Large intestine (tissue), 12 donors: ENCODE measurements around the gene LYSMD2. TPM values are rescaled to one million over a fixed set of nuclear protein-coding genes. Genes with fewer than 3 reads are reported as not detected.
A peak's percentile ranks its signal among the peaks of the same experiment; 100 is the strongest.
"Not testable (repeated sequence)": the region's sequence is repeated elsewhere in the genome, so short reads cannot be mapped to it uniquely, and the experiment has no call there.

Experiments
- DNase-seq, 2 donors: peaks; one replicate each; pipeline versions ENCODE4 v3.0.0 to v3.0.0-alpha.2; 2013
- H3K27ac ChIP-seq: one replicate; pipeline ENCODE4 v1.5.1; 2013; ENCODE audit warnings: low read length
- H3K27me3 ChIP-seq: 2 replicates; pipeline ENCODE4 v1.6.1; 2013; ENCODE audit warnings: low read length; ENCODE audit not compliant: control insufficient read depth, insufficient read depth
- H3K36me3 ChIP-seq: 2 replicates; pipeline ENCODE4 v1.6.1; 2013; ENCODE audit warnings: low read length; ENCODE audit not compliant: control insufficient read depth, insufficient read depth
- H3K4me1 ChIP-seq: one replicate; pipeline ENCODE4 v1.6.1; 2013; ENCODE audit warnings: low read length; ENCODE audit not compliant: control insufficient read depth, insufficient read depth
- H3K4me3 ChIP-seq: one replicate; pipeline ENCODE4 v1.5.1; 2013; ENCODE audit warnings: low read length
- H3K9me3 ChIP-seq: one replicate; pipeline ENCODE4 v1.6.1; 2013; ENCODE audit warnings: mild to moderate bottlenecking, low read depth, low read length, moderate library complexity; ENCODE audit not compliant: control insufficient read depth
- WGBS: methylation state at CpG from one replicate; pipeline ENCODE4 v1.1.5; 2013; ENCODE audit warnings: low lambda C conversion rate; ENCODE audit not compliant: insufficient coverage; 5-methylcytosine and 5-hydroxymethylcytosine counted together
- long read RNA-seq, 11 donors: transcript quantifications; one replicate each; lab custom pipeline, GENCODE V29; 2026
- polyA plus RNA-seq: library from polyadenylated mRNA; unstranded; fragments of 120-200 nt; gene quantifications from one replicate; pipeline ENCODE4 v1.2.1, GENCODE V29; 2013

Gene LYSMD2, protein sequence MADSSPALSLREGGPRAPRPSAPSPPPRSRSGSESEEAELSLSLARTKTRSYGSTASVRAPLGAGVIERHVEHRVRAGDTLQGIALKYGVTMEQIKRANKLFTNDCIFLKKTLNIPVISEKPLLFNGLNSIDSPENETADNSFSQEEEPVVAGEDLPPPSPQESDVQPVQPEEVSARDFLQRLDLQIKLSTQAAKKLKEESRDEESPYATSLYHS
- polyA plus RNA-seq = 14.0 TPM
- long read RNA-seq, donor 1, partial matches to known transcripts = 0 of 4 reads
- long read RNA-seq, donor 1, other reads (novel, unspliced or antisense) = 0 of 4 reads
- long read RNA-seq, donor 2, transcript LYSMD2-201 (3 exons, 1,759 nt) = major isoform, 10 of 10 reads
- long read RNA-seq, donor 2, partial matches to known transcripts = 0 of 10 reads
- long read RNA-seq, donor 2, other reads (novel, unspliced or antisense) = 0 of 10 reads
- long read RNA-seq, donor 3 = 0 reads
- long read RNA-seq, donor 4 = 0 reads
- long read RNA-seq, donor 5, transcript LYSMD2-201 (3 exons, 1,759 nt) = major isoform, 6 of 6 reads
- long read RNA-seq, donor 5, partial matches to known transcripts = 0 of 6 reads
- long read RNA-seq, donor 5, other reads (novel, unspliced or antisense) = 0 of 6 reads
- long read RNA-seq, donor 6, transcript LYSMD2-201 (3 exons, 1,759 nt) = major isoform, 8 of 14 reads
- long read RNA-seq, donor 6, partial matches to known transcripts = 6 of 14 reads
- long read RNA-seq, donor 6, other reads (novel, unspliced or antisense) = 0 of 14 reads
- long read RNA-seq, donor 7, transcript LYSMD2-201 (3 exons, 1,759 nt) = major isoform, 5 of 5 reads
- long read RNA-seq, donor 7, partial matches to known transcripts = 0 of 5 reads
- long read RNA-seq, donor 7, other reads (novel, unspliced or antisense) = 0 of 5 reads
- long read RNA-seq, donor 8, transcript LYSMD2-201 (3 exons, 1,759 nt) = major isoform, 12 of 17 reads
- long read RNA-seq, donor 8, partial matches to known transcripts = 5 of 17 reads
- long read RNA-seq, donor 8, other reads (novel, unspliced or antisense) = 0 of 17 reads
- long read RNA-seq, donor 9, transcript LYSMD2-201 (3 exons, 1,759 nt) = major isoform, 9 of 9 reads
- long read RNA-seq, donor 9, partial matches to known transcripts = 0 of 9 reads
- long read RNA-seq, donor 9, other reads (novel, unspliced or antisense) = 0 of 9 reads
- long read RNA-seq, donor 10, transcript LYSMD2-201 (3 exons, 1,759 nt) = major isoform, 9 of 9 reads
- long read RNA-seq, donor 10, partial matches to known transcripts = 0 of 9 reads
- long read RNA-seq, donor 10, other reads (novel, unspliced or antisense) = 0 of 9 reads
- long read RNA-seq, donor 11, transcript LYSMD2-201 (3 exons, 1,759 nt) = major isoform, 10 of 10 reads
- long read RNA-seq, donor 11, partial matches to known transcripts = 0 of 10 reads
- long read RNA-seq, donor 11, other reads (novel, unspliced or antisense) = 0 of 10 reads

- peak; percentile 49 to 79 for DNase-seq
- no CpG with 5 or more reads among the region's 67 CpGs for WGBS
- Histone ChIP-seq H3K4me1 (peaks cover 7% of the 10 kb centered on the region), H3K36me3 (no peaks in the 10 kb centered on the region), H3K27ac (peak within 1 kb of the TSS; percentile 60), H3K27me3 (no peaks in the 10 kb centered on the region), H3K9me3 (no peaks in the 10 kb centered on the region), H3K4me3 (peak within 1 kb of the TSS; percentile 75)
Observed at GRCh38 chr15:51737522-51738305, at the start of gene LYSMD2. TSS of gene LYSMD2 (minus strand) at chr15:51737655. CDS start at chr15:51737622, 33 bp downstream.

GRCh38 chr15:51787130-51787529 lies 49.7 kb upstream of the LYSMD2 start:
- no CpG with 5 or more reads among the region's 11 CpGs for WGBS
- DNase-seq, H3K9me3 ChIP-seq, H3K4me1 ChIP-seq, H3K27me3 ChIP-seq, H3K36me3 ChIP-seq, H3K27ac ChIP-seq, H3K4me3 ChIP-seq: not testable (repeated sequence)

GRCh38 chr15:51783967-51784366 lies 46.5 kb upstream of the LYSMD2 start:
- H3K27ac ChIP-seq = no peak overlapping the region
- WGBS = no CpG with 5 or more reads among the region's 3 CpGs
- no peak overlapping the region for H3K4me3 ChIP-seq
- no peak for DNase-seq
- H3K27me3 ChIP-seq = no peaks in the 10 kb centered on the region
- H3K4me1 ChIP-seq = no peaks in the 10 kb centered on the region
- no peaks in the 10 kb centered on the region for H3K9me3 ChIP-seq
- H3K36me3 ChIP-seq = peaks cover 4% of the 10 kb centered on the region

DNA sequence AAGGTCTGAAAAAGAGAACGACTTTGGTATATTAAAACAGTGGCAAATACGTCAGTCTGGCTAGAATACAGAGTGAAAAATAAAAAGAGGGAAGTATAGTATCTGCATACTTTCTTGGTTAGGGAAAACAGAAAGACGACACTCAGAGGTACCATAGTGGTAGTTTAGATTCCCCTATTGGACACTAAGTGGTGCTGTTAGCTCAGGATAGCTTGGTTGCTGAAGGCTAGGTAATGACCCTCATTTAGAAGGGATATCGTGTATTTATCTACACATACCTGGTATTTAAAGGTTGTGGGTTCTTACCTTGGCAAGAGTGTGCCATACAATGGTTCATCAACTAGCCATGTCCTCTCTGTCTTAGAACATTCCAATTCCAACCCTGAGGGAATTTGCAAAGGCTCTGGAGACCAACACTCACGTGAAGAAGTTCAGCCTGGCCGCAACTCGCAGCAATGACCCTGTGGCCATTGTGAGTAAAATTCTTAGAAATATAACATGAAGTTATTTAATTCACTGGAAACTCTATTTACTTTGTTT lies 45.0 kb upstream of the LYSMD2 start:
- H3K9me3 ChIP-seq = no peaks in the 10 kb centered on the region
- no peaks in the 10 kb centered on the region for H3K27me3 ChIP-seq
- peak in 1 of 2 donors; percentile 17 for DNase-seq

GRCh38 chr15:51781506-51781905 lies 44.1 kb upstream of the LYSMD2 start:
- no peak for DNase-seq
- Histone ChIP-seq H3K4me1 (peaks cover 4% of the 10 kb centered on the region), H3K4me3 (no peak overlapping the region), H3K27ac (no peak overlapping the region), H3K36me3 (peaks cover 4% of the 10 kb centered on the region), H3K27me3 (no peaks in the 10 kb centered on the region), H3K9me3 (no peaks in the 10 kb centered on the region)
- WGBS = no CpG with 5 or more reads among the region's 2 CpGs

More for the DNA sequence above, 45.0 kb upstream of the LYSMD2 start:
- WGBS = 48% methylated on average over 3 of the region's 7 CpGs
- Histone ChIP-seq H3K27ac (no peak overlapping the region), H3K4me1 (no peaks in the 10 kb centered on the region), H3K4me3 (no peak overlapping the region), H3K36me3 (peaks cover 4% of the 10 kb centered on the region)

GRCh38 chr15:51780636-51781035 lies 43.2 kb upstream of the LYSMD2 start:
- peaks cover 4% of the 10 kb centered on the region for H3K36me3 ChIP-seq
- no peak for DNase-seq
- no peaks in the 10 kb centered on the region for H3K9me3 ChIP-seq

GRCh38 chr15:51776952-51777569 lies 39.6 kb upstream of the LYSMD2 start:
- Histone ChIP-seq H3K27me3 (no peaks in the 10 kb centered on the region), H3K4me3 (no peak overlapping the region), H3K36me3 (peaks cover 6% of the 10 kb centered on the region), H3K27ac (no peak overlapping the region), H3K9me3 (no peaks in the 10 kb centered on the region), H3K4me1 (peaks cover 4% of the 10 kb centered on the region)
- peak; percentile 59 to 63 for DNase-seq
- WGBS = 60% methylated on average over 2 of the region's 6 CpGs

More at GRCh38 chr15:51780636-51781035, 43.2 kb upstream of the LYSMD2 start:
- no CpG with 5 or more reads among the region's 1 CpG for WGBS
- peaks cover 4% of the 10 kb centered on the region for H3K4me1 ChIP-seq
- H3K4me3 ChIP-seq = no peak overlapping the region
- no peaks in the 10 kb centered on the region for H3K27me3 ChIP-seq
- no peak overlapping the region for H3K27ac ChIP-seq

DNA sequence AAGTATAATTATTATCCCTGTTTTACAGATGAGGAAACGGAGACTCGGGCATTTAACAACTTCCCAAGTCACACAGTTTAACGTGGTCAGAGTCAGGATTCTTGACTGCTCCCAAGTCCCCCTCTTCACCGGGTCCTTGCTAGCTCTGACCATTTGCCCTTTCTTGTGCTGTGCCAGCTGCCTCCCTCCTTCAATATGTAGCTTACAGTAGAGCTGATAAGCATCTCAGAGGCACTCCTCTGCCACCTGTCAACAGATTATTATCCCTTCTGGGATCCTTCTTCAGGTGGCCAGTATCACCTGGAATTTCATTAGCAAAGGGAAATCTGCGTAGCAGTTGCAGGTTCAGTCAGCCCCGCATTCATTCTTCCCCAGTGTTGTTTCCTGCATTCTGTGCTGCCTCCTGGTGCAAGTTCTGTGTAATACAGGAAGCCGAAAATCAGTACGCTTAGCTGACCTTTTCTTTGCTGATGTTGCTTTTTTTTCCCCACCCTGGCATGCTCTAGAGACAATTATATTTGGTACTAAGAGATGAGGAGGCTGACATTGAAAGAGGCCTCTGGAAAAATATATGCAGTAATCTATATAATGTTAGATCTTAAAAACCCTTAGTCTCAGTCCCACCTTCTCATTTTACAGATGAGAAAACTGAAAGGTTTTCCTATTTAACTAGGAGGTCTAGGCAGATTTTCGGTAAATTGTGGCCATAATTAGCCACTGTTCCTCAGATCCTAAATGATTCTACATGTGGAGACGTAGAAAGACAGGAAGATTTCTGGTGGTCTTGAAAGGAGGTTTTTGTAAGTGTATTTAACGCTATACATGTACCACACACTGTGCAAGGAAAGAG lies 38.7 kb upstream of the LYSMD2 start:
- Histone ChIP-seq H3K4me3 (no peak overlapping the region), H3K27me3 (no peaks in the 10 kb centered on the region), H3K4me1 (peaks cover 4% of the 10 kb centered on the region), H3K27ac (no peak overlapping the region), H3K36me3 (peaks cover 9% of the 10 kb centered on the region), H3K9me3 (no peaks in the 10 kb centered on the region)
- peak; percentile 44 to 64 for DNase-seq
- WGBS = 74% methylated on average over 2 of the region's 11 CpGs
